ENCODE data around the gene WDR17.
"Not testable (repeated sequence)": the region's sequence is repeated elsewhere in the genome, so short reads cannot be mapped to it uniquely, and the experiment has no call there.

WDR17 gene

DNA sequence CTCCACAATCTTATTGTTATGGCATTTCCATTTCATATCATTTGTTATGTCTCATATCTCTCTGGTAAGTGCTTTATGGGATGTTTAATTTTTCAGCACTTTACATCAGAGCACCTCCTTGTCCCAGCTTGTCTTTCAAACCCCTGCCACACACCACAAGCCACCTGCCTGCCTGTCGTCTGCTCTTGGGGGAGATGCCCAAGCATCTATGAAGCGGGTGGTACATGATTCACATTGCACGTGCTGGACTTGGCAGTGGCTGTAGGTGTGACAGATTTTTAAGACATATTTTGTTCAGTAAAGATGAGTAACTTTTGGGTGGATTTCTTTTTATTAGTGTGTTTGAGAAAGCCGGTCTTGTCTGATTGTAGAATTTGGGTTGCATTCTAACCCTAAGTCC, 143.9 kb downstream of the WDR17 start:
- no peak overlapping the region for H3K27ac Mint-ChIP-seq (ENCODE audit: low read depth)
- H3K9me3 Mint-ChIP-seq = no peaks in the 10 kb centered on the region
- no peaks in the 10 kb centered on the region for H3K4me1 Mint-ChIP-seq
- DNase-seq (ENCODE audit: low spot score in 2 of 2) (no peak), ATAC-seq (replicated peaks; ENCODE audit: extremely low read depth, poor library complexity, severe bottlenecking) (no peak)
- no peak overlapping the region for H3K4me3 Mint-ChIP-seq
- H3K36me3 Mint-ChIP-seq (ENCODE audit: insufficient read depth) = peaks cover 1% of the 10 kb centered on the region
- H3K27me3 Mint-ChIP-seq = peaks cover 50% of the 10 kb centered on the region

DNA sequence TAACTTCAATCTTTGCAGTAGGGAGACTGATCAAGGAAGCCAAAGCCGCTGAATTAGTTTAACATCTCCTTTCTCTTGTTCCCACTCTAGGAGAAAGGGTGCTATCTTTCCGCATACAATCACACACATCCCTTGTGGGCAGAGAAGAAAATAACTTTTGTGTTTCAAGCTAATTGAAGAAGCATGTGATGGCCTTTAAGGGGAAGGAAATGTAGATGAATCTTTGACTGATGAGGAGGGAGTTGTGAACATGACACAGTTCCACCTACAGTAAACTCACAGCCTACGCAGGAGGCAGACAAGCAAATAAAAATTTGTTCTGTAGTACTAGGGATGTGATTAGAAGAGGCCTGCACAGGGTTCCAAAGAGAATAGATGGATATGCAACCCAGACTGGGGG, 144.5 kb downstream of the WDR17 start:
- no peaks in the 10 kb centered on the region for H3K9me3 Mint-ChIP-seq
- no peak for ATAC-seq (replicated peaks; ENCODE audit: extremely low read depth, poor library complexity, severe bottlenecking)

GRCh38 chr4:176210579-176211296, 145.1 kb downstream of the WDR17 start:
- Mint-ChIP-seq H3K27me3 (peaks cover 40% of the 10 kb centered on the region), H3K27ac (ENCODE audit: low read depth) (no peak overlapping the region), H3K9me3 (no peaks in the 10 kb centered on the region), H3K4me3 (no peak overlapping the region), H3K4me1 (no peaks in the 10 kb centered on the region), H3K36me3 (ENCODE audit: insufficient read depth) (peaks cover 1% of the 10 kb centered on the region)
- ATAC-seq (replicated peaks; ENCODE audit: extremely low read depth, poor library complexity, severe bottlenecking) = no peak
- no peak for DNase-seq (ENCODE audit: low spot score in 2 of 2)

More for the DNA sequence above, 144.5 kb downstream of the WDR17 start:
- DNase-seq (ENCODE audit: low spot score in 2 of 2) = no peak
- peaks cover 1% of the 10 kb centered on the region for H3K36me3 Mint-ChIP-seq (ENCODE audit: insufficient read depth)
- H3K4me1 Mint-ChIP-seq = no peaks in the 10 kb centered on the region
- H3K27me3 Mint-ChIP-seq = peaks cover 46% of the 10 kb centered on the region
- H3K4me3 Mint-ChIP-seq = no peak overlapping the region
- H3K27ac Mint-ChIP-seq (ENCODE audit: low read depth) = no peak overlapping the region

DNA sequence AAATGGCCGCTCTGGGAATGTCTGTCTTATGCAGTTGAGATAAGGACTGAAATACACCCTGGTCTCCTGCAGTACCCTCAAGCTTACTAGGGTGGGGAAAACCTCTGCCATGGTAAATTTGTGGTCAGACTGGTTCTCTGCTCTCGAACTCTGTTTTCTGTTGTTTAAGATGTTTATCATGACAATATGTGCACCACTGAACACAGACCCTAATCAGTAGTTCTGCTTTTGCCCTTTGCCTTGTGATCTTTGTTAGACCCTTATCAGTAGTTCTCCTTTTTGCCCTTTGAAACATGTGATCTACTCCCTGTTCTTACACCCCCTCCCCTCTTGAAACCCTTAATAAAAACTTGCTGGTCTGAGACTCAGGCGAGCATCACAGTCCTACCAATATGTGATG, 146.7 kb downstream of the WDR17 start:
- peaks cover 24% of the 10 kb centered on the region for H3K27me3 Mint-ChIP-seq
- H3K9me3 Mint-ChIP-seq; DNase-seq (ENCODE audit: low spot score in 2 of 2); H3K4me1 Mint-ChIP-seq; ATAC-seq (replicated peaks; ENCODE audit: extremely low read depth, poor library complexity, severe bottlenecking); H3K36me3 Mint-ChIP-seq (ENCODE audit: insufficient read depth); H3K27ac Mint-ChIP-seq (ENCODE audit: low read depth); H3K4me3 Mint-ChIP-seq: not testable (repeated sequence)

DNA sequence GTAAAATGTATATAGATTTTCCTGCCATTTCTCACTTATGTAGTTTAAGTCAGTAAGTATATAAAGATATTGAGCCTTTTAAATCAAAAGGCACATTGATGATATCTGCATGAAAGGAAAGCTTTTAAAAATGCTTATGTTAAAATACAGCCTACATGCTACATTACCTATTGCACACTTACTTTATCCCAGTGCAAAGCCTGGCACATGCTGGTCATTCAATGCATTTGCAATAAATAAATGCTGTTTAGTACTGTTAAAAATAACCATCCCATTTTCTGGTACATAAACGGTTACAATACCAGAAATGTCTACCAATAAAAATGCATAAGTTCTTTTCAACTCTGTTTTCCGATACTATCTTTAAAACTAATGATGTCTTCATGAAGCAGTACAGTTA, 151.9 kb downstream of the WDR17 start:
- Mint-ChIP-seq H3K9me3 (no peaks in the 10 kb centered on the region), H3K4me1 (no peaks in the 10 kb centered on the region), H3K27ac (ENCODE audit: low read depth) (no peak overlapping the region), H3K36me3 (ENCODE audit: insufficient read depth) (no peaks in the 10 kb centered on the region), H3K4me3 (no peak overlapping the region), H3K27me3 (peaks cover 20% of the 10 kb centered on the region)
- DNase-seq (ENCODE audit: low spot score in 2 of 2) = no peak
- no peak for ATAC-seq (replicated peaks; ENCODE audit: extremely low read depth, poor library complexity, severe bottlenecking)

DNA sequence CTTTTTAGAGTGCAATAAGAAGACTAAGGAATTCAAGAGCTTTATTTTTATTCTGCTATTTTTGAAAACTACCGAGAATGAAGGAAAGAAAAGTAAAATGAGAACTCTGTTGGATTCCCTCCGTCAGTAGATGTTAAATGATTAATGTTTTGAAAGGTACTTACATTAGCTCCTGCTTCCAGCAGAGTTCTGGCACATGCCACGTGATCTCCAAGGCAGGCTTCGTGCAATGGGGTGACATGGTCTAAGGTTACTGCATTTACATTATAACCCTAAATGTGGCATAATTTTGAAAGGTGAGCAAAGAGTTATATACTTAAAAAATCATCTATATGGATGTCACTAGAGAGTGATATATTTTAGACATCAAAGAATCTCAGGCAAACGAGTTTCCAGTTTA, 156.5 kb downstream of the WDR17 start:
- H3K36me3 Mint-ChIP-seq (ENCODE audit: insufficient read depth) = peaks cover 2% of the 10 kb centered on the region
- H3K9me3 Mint-ChIP-seq = no peaks in the 10 kb centered on the region
- H3K27me3 Mint-ChIP-seq = peaks cover 37% of the 10 kb centered on the region
- DNase-seq (ENCODE audit: low spot score in 2 of 2) (no peak), ATAC-seq (replicated peaks; ENCODE audit: extremely low read depth, poor library complexity, severe bottlenecking) (no peak)
- no peaks in the 10 kb centered on the region for H3K4me1 Mint-ChIP-seq
- H3K4me3 Mint-ChIP-seq = no peak overlapping the region
- no peak overlapping the region for H3K27ac Mint-ChIP-seq (ENCODE audit: low read depth)

DNA sequence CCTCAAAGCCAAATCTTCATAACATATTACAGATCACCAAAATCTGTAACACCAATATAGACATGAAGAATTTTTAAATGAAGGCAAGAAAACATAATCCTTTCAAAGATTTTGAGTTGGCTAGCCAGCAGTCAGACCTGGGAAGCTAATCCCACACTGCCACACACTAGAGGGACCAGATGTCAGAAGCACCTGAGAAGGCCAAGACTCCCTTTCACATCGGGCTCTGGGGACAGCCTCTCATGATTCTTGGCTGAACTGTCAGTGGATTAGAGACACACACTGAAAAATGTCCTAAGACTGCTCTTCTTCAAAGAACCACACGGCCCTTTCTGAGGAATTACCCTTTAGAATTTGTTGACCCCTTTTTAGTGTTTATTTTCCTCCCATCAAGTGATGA, 157.9 kb downstream of the WDR17 start:
- Mint-ChIP-seq H3K36me3 (ENCODE audit: insufficient read depth) (peaks cover 2% of the 10 kb centered on the region), H3K4me1 (no peaks in the 10 kb centered on the region), H3K4me3 (no peak overlapping the region), H3K27me3 (peaks cover 48% of the 10 kb centered on the region), H3K9me3 (no peaks in the 10 kb centered on the region), H3K27ac (ENCODE audit: low read depth) (no peak overlapping the region)
- ATAC-seq (replicated peaks; ENCODE audit: extremely low read depth, poor library complexity, severe bottlenecking) = no peak
- DNase-seq (ENCODE audit: low spot score in 2 of 2) = no peak

DNA sequence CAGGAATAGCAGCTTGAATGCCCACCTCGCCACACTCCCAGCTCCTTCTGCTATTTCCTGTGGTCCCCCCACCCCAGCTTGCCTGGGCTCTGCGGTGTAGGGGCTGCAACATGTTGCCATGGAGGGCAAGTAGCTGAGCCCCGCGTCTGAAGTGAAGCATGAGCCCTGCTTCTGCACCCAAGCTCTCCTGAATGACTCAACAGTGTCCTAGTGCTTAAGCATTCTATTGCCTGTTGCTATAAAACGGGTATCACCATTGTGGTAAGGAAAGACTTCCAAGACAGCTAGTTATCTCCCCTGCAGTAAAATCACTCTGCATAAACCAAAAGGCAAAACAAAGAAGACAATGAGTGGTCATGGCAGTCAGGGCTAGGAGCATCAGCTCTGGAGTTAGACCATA, 161.1 kb downstream of the WDR17 start:
- Mint-ChIP-seq H3K27ac (ENCODE audit: low read depth) (no peak overlapping the region), H3K4me1 (no peaks in the 10 kb centered on the region), H3K4me3 (no peak overlapping the region), H3K36me3 (ENCODE audit: insufficient read depth) (peaks cover 2% of the 10 kb centered on the region), H3K9me3 (no peaks in the 10 kb centered on the region), H3K27me3 (peaks cover 38% of the 10 kb centered on the region)
- DNase-seq (ENCODE audit: low spot score in 2 of 2) = no peak
- ATAC-seq (replicated peaks; ENCODE audit: extremely low read depth, poor library complexity, severe bottlenecking) = no peak

- H3K27ac Mint-ChIP-seq (ENCODE audit: low read depth) = no peak overlapping the region
- H3K4me1 Mint-ChIP-seq = no peaks in the 10 kb centered on the region
- no peak for DNase-seq (ENCODE audit: low spot score in 2 of 2)
- H3K4me3 Mint-ChIP-seq = no peak overlapping the region
- no peaks in the 10 kb centered on the region for H3K9me3 Mint-ChIP-seq
- ATAC-seq (replicated peaks; ENCODE audit: extremely low read depth, poor library complexity, severe bottlenecking) = no peak
- peaks cover 64% of the 10 kb centered on the region for H3K27me3 Mint-ChIP-seq
- peaks cover 2% of the 10 kb centered on the region for H3K36me3 Mint-ChIP-seq (ENCODE audit: insufficient read depth)
Measured at GRCh38 chr4:176229645-176230044, 164.0 kb downstream of the WDR17 start.
